ENCODE data around the gene LOXHD1. TPM values are rescaled to one million over a fixed set of nuclear protein-coding genes. Genes with fewer than 3 reads are reported as not detected.

LOXHD1 gene
- total RNA-seq, 2 donors from 2014 or later, result 0.11 TPM; not detected in 1

DNA sequence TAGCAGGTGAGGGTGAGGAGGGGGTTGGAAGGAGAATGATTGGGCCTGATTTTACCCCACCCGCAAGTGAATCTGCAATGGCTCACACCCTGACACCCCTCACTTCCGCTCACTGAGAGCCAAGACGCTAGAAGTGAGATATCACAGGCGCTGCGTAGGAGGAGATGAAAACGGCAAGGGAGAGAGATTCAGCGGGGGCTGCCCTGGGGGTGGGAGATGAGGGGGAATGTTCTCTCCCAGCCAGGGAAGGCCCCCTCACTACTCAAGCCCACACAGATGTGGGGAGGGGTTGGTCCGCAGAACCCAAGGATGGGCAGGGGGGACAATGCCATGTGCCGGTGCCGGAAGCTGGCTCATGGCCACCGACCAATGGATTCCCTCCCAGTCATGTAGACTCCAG lies 32.9 kb downstream of the LOXHD1 start:
- TF ChIP-seq, protein P1, sequence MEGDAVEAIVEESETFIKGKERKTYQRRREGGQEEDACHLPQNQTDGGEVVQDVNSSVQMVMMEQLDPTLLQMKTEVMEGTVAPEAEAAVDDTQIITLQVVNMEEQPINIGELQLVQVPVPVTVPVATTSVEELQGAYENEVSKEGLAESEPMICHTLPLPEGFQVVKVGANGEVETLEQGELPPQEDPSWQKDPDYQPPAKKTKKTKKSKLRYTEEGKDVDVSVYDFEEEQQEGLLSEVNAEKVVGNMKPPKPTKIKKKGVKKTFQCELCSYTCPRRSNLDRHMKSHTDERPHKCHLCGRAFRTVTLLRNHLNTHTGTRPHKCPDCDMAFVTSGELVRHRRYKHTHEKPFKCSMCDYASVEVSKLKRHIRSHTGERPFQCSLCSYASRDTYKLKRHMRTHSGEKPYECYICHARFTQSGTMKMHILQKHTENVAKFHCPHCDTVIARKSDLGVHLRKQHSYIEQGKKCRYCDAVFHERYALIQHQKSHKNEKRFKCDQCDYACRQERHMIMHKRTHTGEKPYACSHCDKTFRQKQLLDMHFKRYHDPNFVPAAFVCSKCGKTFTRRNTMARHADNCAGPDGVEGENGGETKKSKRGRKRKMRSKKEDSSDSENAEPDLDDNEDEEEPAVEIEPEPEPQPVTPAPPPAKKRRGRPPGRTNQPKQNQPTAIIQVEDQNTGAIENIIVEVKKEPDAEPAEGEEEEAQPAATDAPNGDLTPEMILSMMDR (IDR thresholded peaks at IDR 0.05), result no peak
- Histone ChIP-seq H3K27ac (no peak overlapping the region), H3K4me3 (no peak overlapping the region), H3K4me1 (peaks cover 0 to 12% of the 10 kb centered on the region in 2 donors), H3K9me3 (no peaks in the 10 kb centered on the region), H3K27me3 (no peaks in the 10 kb centered on the region), H3K36me3 (no peaks in the 10 kb centered on the region)
- peak; percentile 4 for DNase-seq (ENCODE audit: low spot score)

DNA sequence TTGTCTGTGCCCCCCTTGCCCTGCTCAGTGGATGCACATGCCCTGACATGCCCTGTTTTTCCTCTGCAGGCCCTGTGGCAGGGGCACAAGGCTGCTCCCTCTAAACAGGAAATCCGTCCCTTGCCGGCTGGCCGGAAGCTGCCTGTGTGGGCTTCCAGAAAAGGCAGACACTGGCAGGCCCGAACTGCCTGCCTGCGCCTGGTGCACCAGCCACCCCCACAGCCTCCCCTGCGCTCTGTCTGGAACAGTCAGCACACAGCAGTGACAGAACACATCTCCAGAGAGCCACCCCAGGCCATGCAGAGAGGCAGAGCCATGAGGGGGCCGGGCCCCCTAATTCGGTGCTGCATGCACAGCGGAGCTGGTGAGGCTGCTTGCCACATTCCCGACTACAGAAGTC lies 33.5 kb downstream of the LOXHD1 start:
- DNase-seq (ENCODE audit: low spot score), result peak; percentile 52
- Histone ChIP-seq H3K9me3 (no peaks in the 10 kb centered on the region), H3K4me3 (peak overlapping the region in 1 of 2 donors; percentile 6), H3K36me3 (no peaks in the 10 kb centered on the region), H3K4me1 (peaks cover 0 to 12% of the 10 kb centered on the region in 2 donors), H3K27me3 (no peaks in the 10 kb centered on the region), H3K27ac (no peak overlapping the region)
- TF ChIP-seq, protein P1 (IDR thresholded peaks at IDR 0.05), result no peak

DNA sequence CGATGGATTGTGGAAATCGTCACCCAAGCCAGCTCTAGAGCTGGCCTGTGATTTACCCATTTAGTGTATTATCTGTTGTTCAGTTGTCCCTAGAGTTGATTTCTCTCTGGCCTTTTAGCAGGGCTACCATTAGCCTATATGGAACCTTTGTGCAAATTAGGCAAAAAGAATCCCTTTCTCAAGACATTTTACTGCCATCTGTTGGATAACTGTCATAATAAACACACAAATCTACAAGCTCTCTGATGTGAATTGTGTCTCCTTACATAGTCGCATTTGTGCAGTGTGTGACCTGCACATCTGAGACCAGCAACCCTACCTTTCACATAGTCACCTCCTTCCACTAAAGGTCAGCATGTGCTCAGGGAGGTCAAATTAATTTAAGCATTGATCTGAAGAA lies 34.0 kb downstream of the LOXHD1 start:
- Histone ChIP-seq H3K4me3 (no peak overlapping the region), H3K27me3 (no peaks in the 10 kb centered on the region), H3K36me3 (no peaks in the 10 kb centered on the region), H3K4me1 (peaks cover 0 to 12% of the 10 kb centered on the region in 2 donors), H3K27ac (no peak overlapping the region), H3K9me3 (no peaks in the 10 kb centered on the region)
- TF ChIP-seq, protein P1 (IDR thresholded peaks at IDR 0.05), result no peak
- DNase-seq (ENCODE audit: low spot score), result no peak

DNA sequence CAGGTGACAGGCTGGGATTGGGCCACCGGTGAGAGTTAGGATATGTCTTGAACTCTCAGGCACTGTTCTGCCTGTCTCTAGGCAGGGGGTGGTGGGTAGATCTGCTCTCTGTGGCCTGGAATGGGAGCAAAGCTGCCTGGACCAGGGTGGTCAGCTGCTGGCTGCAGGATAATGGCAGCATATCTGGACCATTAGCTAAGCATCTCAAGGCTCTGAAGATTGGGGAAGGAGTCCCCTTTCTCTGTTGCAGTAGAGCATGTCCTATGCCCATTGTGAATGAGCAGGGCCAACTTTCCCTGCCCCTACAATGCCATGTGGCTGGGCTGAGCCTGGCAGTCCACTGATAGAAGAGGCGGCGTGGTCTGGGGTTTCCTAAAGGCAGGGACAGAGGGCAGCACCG lies 34.6 kb downstream of the LOXHD1 start:
- TF ChIP-seq, protein P1 (IDR thresholded peaks at IDR 0.05), result no peak
- DNase-seq (ENCODE audit: low spot score), result peak; percentile 42
- H3K9me3 ChIP-seq, result no peaks in the 10 kb centered on the region

DNA sequence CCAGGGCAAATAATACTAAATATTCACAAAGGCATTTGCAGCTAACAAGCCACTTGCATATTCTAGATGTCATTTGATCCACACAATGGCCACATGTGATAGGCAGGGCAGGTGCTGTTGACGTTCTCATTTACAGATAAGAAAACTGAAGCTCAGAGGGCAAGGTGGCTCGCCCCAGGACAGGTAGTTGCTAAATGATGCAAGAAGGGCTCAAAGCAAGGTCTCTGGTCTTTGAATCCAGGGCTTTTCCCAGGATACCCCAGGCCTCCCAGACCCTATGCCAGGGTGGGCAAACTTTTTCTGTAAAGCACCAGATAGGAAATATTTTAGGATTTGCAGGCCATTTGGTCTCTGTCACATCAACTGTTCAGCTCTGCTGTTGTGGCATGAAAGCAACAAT lies 35.1 kb downstream of the LOXHD1 start:
- Histone ChIP-seq H3K27ac (no peak overlapping the region), H3K4me3 (no peak overlapping the region), H3K36me3 (no peaks in the 10 kb centered on the region), H3K9me3 (no peaks in the 10 kb centered on the region), H3K4me1 (peaks cover 0 to 12% of the 10 kb centered on the region in 2 donors), H3K27me3 (no peaks in the 10 kb centered on the region)
- DNase-seq (ENCODE audit: low spot score), result no peak
- TF ChIP-seq, protein P1 (IDR thresholded peaks at IDR 0.05), result no peak

More for the DNA sequence above, 34.6 kb downstream of the LOXHD1 start:
- no peak overlapping the region for H3K4me3 ChIP-seq
- H3K36me3 ChIP-seq, result no peaks in the 10 kb centered on the region
- H3K27ac ChIP-seq, result no peak overlapping the region
- no peaks in the 10 kb centered on the region for H3K27me3 ChIP-seq
- peaks cover 0 to 12% of the 10 kb centered on the region in 2 donors for H3K4me1 ChIP-seq

DNA sequence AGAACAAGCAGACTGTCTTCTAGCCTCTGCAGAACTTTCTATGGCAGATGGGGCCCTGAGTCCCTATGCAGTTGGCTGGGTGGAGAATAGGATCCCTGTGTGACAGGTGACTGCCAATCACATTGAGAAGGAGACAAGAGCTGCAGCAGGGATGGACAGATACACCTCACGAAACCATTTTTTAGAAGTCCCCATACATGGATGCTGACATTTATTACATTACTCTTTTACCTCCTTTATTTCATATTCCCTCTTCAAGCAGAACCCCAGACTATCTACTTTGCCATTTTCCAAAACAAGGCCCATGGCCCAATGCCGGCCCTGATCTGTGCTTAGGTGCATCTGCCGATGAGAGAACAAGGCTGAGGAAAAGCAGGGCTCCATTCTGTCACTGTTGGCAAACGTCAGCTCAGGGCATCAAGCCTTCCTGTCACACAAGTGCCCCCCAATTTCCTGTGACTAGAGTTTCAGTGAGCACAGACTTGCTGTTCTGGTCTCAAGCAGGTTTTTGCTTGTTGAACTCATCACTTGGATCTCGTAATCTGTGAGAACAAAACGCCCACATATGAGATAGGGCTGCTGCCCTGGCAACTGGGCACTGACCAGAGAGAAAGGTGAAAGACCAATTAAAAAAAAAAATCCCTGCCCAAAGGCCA lies 35.8 kb downstream of the LOXHD1 start:
- Histone ChIP-seq H3K4me1 (peaks cover 0 to 12% of the 10 kb centered on the region in 2 donors), H3K36me3 (no peaks in the 10 kb centered on the region), H3K4me3 (no peak overlapping the region), H3K27me3 (no peaks in the 10 kb centered on the region), H3K27ac (no peak overlapping the region), H3K9me3 (no peaks in the 10 kb centered on the region)
- DNase-seq (ENCODE audit: low spot score), result no peak
- TF ChIP-seq, protein P1 (IDR thresholded peaks at IDR 0.05), result no peak
